ENCODE results near the gene SERPINB8.

DNA sequence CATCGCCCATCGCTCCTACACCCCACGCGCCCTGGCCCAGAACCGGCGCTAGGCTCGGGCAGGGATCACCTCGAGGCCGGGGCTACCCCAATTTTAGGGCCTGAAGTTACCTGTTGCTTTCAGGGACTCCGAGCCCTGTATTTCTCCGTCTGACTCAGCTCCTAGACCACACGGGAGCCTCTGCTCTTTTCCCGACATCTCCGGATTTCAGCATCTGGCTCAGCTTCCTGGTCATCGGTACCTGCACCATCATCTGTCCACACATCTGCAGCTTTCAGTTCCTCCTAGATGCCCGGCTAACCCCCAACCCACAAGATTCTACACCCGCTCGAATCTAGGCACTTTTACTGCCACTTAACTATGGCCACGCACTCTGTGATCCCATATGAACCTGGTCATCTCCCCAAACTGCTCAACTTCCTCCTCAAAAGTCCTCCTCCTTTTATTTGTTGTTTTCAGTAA lies 32.9 kb upstream of the SERPINB8 start:
- TF ChIP-seq, protein P1, sequence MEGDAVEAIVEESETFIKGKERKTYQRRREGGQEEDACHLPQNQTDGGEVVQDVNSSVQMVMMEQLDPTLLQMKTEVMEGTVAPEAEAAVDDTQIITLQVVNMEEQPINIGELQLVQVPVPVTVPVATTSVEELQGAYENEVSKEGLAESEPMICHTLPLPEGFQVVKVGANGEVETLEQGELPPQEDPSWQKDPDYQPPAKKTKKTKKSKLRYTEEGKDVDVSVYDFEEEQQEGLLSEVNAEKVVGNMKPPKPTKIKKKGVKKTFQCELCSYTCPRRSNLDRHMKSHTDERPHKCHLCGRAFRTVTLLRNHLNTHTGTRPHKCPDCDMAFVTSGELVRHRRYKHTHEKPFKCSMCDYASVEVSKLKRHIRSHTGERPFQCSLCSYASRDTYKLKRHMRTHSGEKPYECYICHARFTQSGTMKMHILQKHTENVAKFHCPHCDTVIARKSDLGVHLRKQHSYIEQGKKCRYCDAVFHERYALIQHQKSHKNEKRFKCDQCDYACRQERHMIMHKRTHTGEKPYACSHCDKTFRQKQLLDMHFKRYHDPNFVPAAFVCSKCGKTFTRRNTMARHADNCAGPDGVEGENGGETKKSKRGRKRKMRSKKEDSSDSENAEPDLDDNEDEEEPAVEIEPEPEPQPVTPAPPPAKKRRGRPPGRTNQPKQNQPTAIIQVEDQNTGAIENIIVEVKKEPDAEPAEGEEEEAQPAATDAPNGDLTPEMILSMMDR (conservative IDR thresholded peaks at IDR 0.05), result no peak
- TF ChIP-seq ZFX (IDR thresholded peaks at IDR 0.05), result no peak
